ENCODE data around the gene STX8.

Gene STX8

GRCh38 chr17:9203771-9204425 lies 371.7 kb downstream of the STX8 start:
- DNase-seq = no peak

- DNase-seq = no peak
These were observed 373.1 kb downstream of the STX8 start for GRCh38 chr17:9202532-9202931.

- DNase-seq = no peak
These were observed 374.8 kb downstream of the STX8 start for GRCh38 chr17:9200699-9201359.

All from stimulated activated CD4-positive, alpha-beta T cell treated with anti-CD3 and anti-CD28 coated beads, Interleukin-4, amount 100 ng/mL, for 24 hours (primary cell).